WTC11 (cell line): ENCODE measurements around the gene NEUROD2. TPM values are rescaled to one million over a fixed set of nuclear protein-coding genes. Genes with fewer than 3 reads are reported as not detected.

Source experiments
- ATAC-seq: fragments of 200-7000 bp; cut with Tn5 transposase; 2 replicates; pipeline ENCODE4 v1.10.0; 2021; ENCODE audit warnings: mild to moderate bottlenecking, moderate library complexity
- CTCF ChIA-PET: fragments of 300-600 bp; sonication (Branson Sonifier 250); formaldehyde crosslinking; loops from one replicate; lab custom pipeline; 2021; ENCODE audit warnings: antibody characterized with exemption; lab: Charles Lee
- POLR2A ChIA-PET: fragments of 350-600 bp; sonication (Branson Sonifier 250); formaldehyde crosslinking; loops from one replicate; lab custom pipeline; 2021; ENCODE audit warnings: antibody characterized with exemption; lab: Charles Lee
- DNase-seq: peaks from one replicate; pipeline ENCODE4 v3.0.0; 2021; ENCODE audit warnings: low spot score
- H3K27ac Mint-ChIP-seq: 2 replicates; pipeline ENCODE4 v1.8.0; 2021; ENCODE audit warnings: mixed read lengths
- H3K27me3 Mint-ChIP-seq: 2 replicates; pipeline ENCODE4 v1.8.0; 2021; ENCODE audit warnings: low read depth, mild to moderate bottlenecking, moderate library complexity, mixed read lengths
- H3K36me3 Mint-ChIP-seq: 2 replicates; pipeline ENCODE4 v1.8.0; 2021; ENCODE audit warnings: mixed read lengths
- H3K4me1 Mint-ChIP-seq: 2 replicates; pipeline ENCODE4 v1.8.0; 2022; ENCODE audit warnings: mixed read lengths
- H3K4me3 Mint-ChIP-seq: 2 replicates; pipeline ENCODE4 v1.8.0; 2021; ENCODE audit warnings: mild to moderate bottlenecking, moderate library complexity, mixed read lengths
- H3K9me3 Mint-ChIP-seq: 2 replicates; pipeline ENCODE4 v1.8.0; 2021; ENCODE audit warnings: mixed read lengths
- ATF1 ChIP-seq: sonication (generic); formaldehyde crosslinking; IDR thresholded peaks from 2 replicates; pipeline ENCODE4 v1.8.1; 2023; ENCODE audit warnings: mild to moderate bottlenecking, moderate library complexity, missing genetic modification reagents
- CBFB ChIP-seq: sonication (generic); formaldehyde crosslinking; IDR thresholded peaks from 2 replicates; pipeline ENCODE4 v1.8.1; 2022; ENCODE audit warnings: mild to moderate bottlenecking, low read depth, missing genetic modification reagents
- E2F5 ChIP-seq: sonication (generic); formaldehyde crosslinking; IDR thresholded peaks from 2 replicates; pipeline ENCODE4 v1.8.1; 2022; ENCODE audit warnings: mild to moderate bottlenecking, moderate library complexity, missing genetic modification reagents
- ESRRA ChIP-seq: sonication (generic); formaldehyde crosslinking; IDR thresholded peaks from 2 replicates; pipeline ENCODE4 v1.8.1; 2022; ENCODE audit warnings: mild to moderate bottlenecking, missing genetic modification reagents, borderline replicate concordance
- FOXJ3 ChIP-seq: sonication (generic); formaldehyde crosslinking; IDR thresholded peaks from 2 replicates; pipeline ENCODE4 v1.9.0; 2021; ENCODE audit warnings: missing genetic modification reagents, mild to moderate bottlenecking, borderline replicate concordance
- FOXK1 ChIP-seq: sonication (generic); formaldehyde crosslinking; IDR thresholded peaks from 2 replicates; pipeline ENCODE4 v1.8.0; 2022; ENCODE audit warnings: mild to moderate bottlenecking, moderate library complexity, missing genetic modification reagents
- GRHL2 ChIP-seq: fragments of 250-450 bp; sonication (Bioruptor Pico); IDR thresholded peaks from 2 replicates; pipeline ENCODE4 v1.8.0; 2022; ENCODE audit warnings: mild to moderate bottlenecking, moderate library complexity; ENCODE audit not compliant: insufficient replicate concordance, severe bottlenecking
- GTF2I ChIP-seq: fragments of 250-450 bp; sonication (Bioruptor Pico); conservative IDR thresholded peaks from 2 replicates; pipeline ENCODE4 v1.4.0; 2021; ENCODE audit warnings: mild to moderate bottlenecking
- IRF1 ChIP-seq: sonication (generic); formaldehyde crosslinking; IDR thresholded peaks from 2 replicates; pipeline ENCODE4 v1.8.0; 2023; ENCODE audit warnings: missing genetic modification reagents
- MYBL2 ChIP-seq: sonication (generic); formaldehyde crosslinking; IDR thresholded peaks from 2 replicates; pipeline ENCODE4 v1.8.1; 2023; ENCODE audit warnings: mild to moderate bottlenecking, moderate library complexity, missing genetic modification reagents
- TEAD1 ChIP-seq: sonication (generic); formaldehyde crosslinking; IDR thresholded peaks from 2 replicates; pipeline ENCODE4 v1.8.0; 2022; ENCODE audit warnings: mild to moderate bottlenecking, missing genetic modification reagents
- ZNF263 ChIP-seq: sonication (generic); formaldehyde crosslinking; IDR thresholded peaks from 2 replicates; pipeline ENCODE4 v1.8.1; 2022; ENCODE audit warnings: low read depth, mild to moderate bottlenecking, moderate library complexity, missing genetic modification reagents
- ZNF317 ChIP-seq: sonication (generic); formaldehyde crosslinking; IDR thresholded peaks from 2 replicates; pipeline ENCODE4 v1.8.1; 2023; ENCODE audit warnings: low read depth, mild to moderate bottlenecking, moderate library complexity, missing genetic modification reagents, borderline replicate concordance
- ZNF396 ChIP-seq: fragments of 250-450 bp; sonication (Bioruptor Pico); IDR thresholded peaks from 2 replicates; pipeline ENCODE4 v1.8.0; 2021; ENCODE audit warnings: mild to moderate bottlenecking, moderate library complexity, borderline replicate concordance
- ZNF671 ChIP-seq: fragments of 250-450 bp; sonication (Bioruptor Pico); IDR thresholded peaks from 2 replicates; pipeline ENCODE4 v1.8.0; 2021; ENCODE audit warnings: mild to moderate bottlenecking
- total RNA-seq: library from RNA; stranded (reverse); gene quantifications from 3 replicates; pipeline ENCODE4 v1.2.3, GENCODE V29; 2021
- TF ChIP-seq, protein P1 (sequence below): sonication (generic); formaldehyde crosslinking; IDR thresholded peaks from 2 replicates; pipeline ENCODE4 v1.8.1; 2023; ENCODE audit warnings: mild to moderate bottlenecking, missing genetic modification reagents, moderate library complexity
- TF ChIP-seq, protein P2 (sequence below): sonication (generic); formaldehyde crosslinking; IDR thresholded peaks from 2 replicates; pipeline ENCODE4 v1.8.1; 2022; ENCODE audit warnings: low read depth, missing genetic modification reagents, borderline replicate concordance
- TF ChIP-seq, protein P3 (sequence below): sonication (generic); formaldehyde crosslinking; IDR thresholded peaks from 2 replicates; pipeline ENCODE4 v1.8.1; 2022; ENCODE audit warnings: missing genetic modification reagents, borderline replicate concordance

The NEUROD2 gene
- total RNA-seq, 1 experiment from 2014 or later, result not detected

DNA sequence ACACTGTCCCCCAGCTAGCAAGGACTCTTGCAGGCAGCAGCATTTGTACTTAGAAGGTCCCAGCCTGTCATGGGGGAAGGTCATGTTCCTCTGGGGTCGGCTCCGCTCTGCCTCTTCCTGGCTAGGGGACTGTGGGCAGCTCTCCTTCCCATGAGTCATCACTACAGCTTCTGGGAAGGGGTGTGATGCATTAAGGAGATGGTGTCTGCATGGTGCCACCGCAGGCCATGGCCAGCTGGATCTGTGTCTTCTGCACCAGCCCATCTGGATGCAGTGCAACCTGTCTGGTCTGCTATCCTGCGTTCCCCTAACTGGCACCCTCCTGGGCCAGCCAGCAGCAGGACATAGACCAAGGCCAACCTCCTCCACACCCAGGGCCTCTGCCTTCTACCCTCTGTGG is 35.6 kb upstream of the NEUROD2 start (continued):
- TF ChIP-seq ZNF263 (no peak), CBFB (CRISPR knock-in tag) (no peak), GRHL2 (no peak), FOXJ3 (CRISPR knock-in tag) (no peak), E2F5 (no peak), MYBL2 (no peak), FOXK1 (CRISPR knock-in tag) (no peak), TEAD1 (CRISPR knock-in tag) (no peak), ZNF317 (no peak), ZNF671 (CRISPR knock-in tag) (no peak)
- TF ChIP-seq, protein P1, sequence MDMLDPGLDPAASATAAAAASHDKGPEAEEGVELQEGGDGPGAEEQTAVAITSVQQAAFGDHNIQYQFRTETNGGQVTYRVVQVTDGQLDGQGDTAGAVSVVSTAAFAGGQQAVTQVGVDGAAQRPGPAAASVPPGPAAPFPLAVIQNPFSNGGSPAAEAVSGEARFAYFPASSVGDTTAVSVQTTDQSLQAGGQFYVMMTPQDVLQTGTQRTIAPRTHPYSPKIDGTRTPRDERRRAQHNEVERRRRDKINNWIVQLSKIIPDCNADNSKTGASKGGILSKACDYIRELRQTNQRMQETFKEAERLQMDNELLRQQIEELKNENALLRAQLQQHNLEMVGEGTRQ (CRISPR knock-in tag), result no peak
- TF ChIP-seq, all 79 proteins: peak for 0

GRCh38 chr17:39642291-39643074 is 34.8 kb upstream of the NEUROD2 start:
- no peak overlapping the region for H3K4me3 Mint-ChIP-seq
- H3K27ac Mint-ChIP-seq, result no peak overlapping the region
- no peaks in the 10 kb centered on the region for H3K27me3 Mint-ChIP-seq
- peaks cover 63% of the 10 kb centered on the region for H3K4me1 Mint-ChIP-seq
- H3K36me3 Mint-ChIP-seq, result no peaks in the 10 kb centered on the region
- ChIA-PET CTCF (interaction anchor here (1.1 to 18.1 kb wide), 6 partner anchors 11 to 29 kb away, joined by 3 to 851 read pairs (median 8); partner anchors contain the start of genes PPP1R1B and STARD3), POLR2A (no interaction called here)
- TF ChIP-seq IRF1 (no peak), ATF1 (CRISPR knock-in tag) (no peak), ZNF396 (no peak), GTF2I (peak; percentile 76), ESRRA (CRISPR knock-in tag) (no peak)
- TF ChIP-seq, protein P2, sequence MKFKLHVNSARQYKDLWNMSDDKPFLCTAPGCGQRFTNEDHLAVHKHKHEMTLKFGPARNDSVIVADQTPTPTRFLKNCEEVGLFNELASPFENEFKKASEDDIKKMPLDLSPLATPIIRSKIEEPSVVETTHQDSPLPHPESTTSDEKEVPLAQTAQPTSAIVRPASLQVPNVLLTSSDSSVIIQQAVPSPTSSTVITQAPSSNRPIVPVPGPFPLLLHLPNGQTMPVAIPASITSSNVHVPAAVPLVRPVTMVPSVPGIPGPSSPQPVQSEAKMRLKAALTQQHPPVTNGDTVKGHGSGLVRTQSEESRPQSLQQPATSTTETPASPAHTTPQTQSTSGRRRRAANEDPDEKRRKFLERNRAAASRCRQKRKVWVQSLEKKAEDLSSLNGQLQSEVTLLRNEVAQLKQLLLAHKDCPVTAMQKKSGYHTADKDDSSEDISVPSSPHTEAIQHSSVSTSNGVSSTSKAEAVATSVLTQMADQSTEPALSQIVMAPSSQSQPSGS (CRISPR knock-in tag), result no peak
- TF ChIP-seq, protein P3, sequence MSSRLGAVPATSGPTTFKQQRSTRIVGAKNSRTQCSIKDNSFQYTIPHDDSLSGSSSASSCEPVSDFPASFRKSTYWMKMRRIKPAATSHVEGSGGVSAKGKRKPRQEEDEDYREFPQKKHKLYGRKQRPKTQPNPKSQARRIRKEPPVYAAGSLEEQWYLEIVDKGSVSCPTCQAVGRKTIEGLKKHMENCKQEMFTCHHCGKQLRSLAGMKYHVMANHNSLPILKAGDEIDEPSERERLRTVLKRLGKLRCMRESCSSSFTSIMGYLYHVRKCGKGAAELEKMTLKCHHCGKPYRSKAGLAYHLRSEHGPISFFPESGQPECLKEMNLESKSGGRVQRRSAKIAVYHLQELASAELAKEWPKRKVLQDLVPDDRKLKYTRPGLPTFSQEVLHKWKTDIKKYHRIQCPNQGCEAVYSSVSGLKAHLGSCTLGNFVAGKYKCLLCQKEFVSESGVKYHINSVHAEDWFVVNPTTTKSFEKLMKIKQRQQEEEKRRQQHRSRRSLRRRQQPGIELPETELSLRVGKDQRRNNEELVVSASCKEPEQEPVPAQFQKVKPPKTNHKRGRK (CRISPR knock-in tag), result no peak
- TF ChIP-seq, protein P1 (CRISPR knock-in tag), result no peak
- no peak for DNase-seq
- no peaks in the 10 kb centered on the region for H3K9me3 Mint-ChIP-seq
- no peak for ATAC-seq
